H1 (cell line): ENCODE measurements around the gene ASB17. TPM values are rescaled to one million over a fixed set of nuclear protein-coding genes. Genes with fewer than 3 reads are reported as not detected.

Source experiments
- CTCF ChIA-PET: fragments of 300-600 bp; sonication (Branson Sonifier 250); formaldehyde crosslinking; loops from one replicate; lab custom pipeline; 2021; ENCODE audit not compliant: partially characterized antibody; lab: Charles Lee
- POLR2A ChIA-PET: fragments of 300-600 bp; sonication (Branson Sonifier 250); formaldehyde crosslinking; loops from one replicate; lab custom pipeline; 2021; ENCODE audit warnings: inconsistent platforms; ENCODE audit not compliant: partially characterized antibody; lab: Charles Lee
- DNase-seq, 2 experiments: peaks; one replicate each; pipeline versions ENCODE4 v3.0.0 to v3.0.0-alpha.2; 2010 to 2022; ENCODE audit warnings: low spot score in 2 of 2, low read depth in 1 of 2, mixed read lengths in 1 of 2
- FAIRE-seq: peaks from 2 replicates; lab custom pipeline; 2011; peaks lifted over from hg19 to GRCh38; lab: Jason Lieb, UNC
- H2AFZ ChIP-seq: 2 replicates; pipeline ENCODE4 v1.8.1; 2012; ENCODE audit warnings: low read length, inconsistent platforms
- H2AK5ac ChIP-seq: 2 replicates; pipeline ENCODE4 v1.6.1; 2013; ENCODE audit warnings: low read depth, low read length
- H2BK120ac ChIP-seq: replicated peaks from 2 replicates; pipeline ENCODE3; 2013; ENCODE audit warnings: low read depth, low read length, inconsistent platforms
- H2BK12ac ChIP-seq: 2 replicates; pipeline ENCODE4 v1.6.1; 2013; ENCODE audit warnings: low read depth, low read length
- H2BK15ac ChIP-seq: 2 replicates; pipeline ENCODE4 v1.6.1; 2013; ENCODE audit warnings: low read length
- H2BK20ac ChIP-seq: 2 replicates; pipeline ENCODE4 v1.6.1; 2013; ENCODE audit warnings: low read length
- H2BK5ac ChIP-seq: 2 replicates; pipeline ENCODE4 v1.6.1; 2013; ENCODE audit warnings: low read depth, low read length
- H3K14ac ChIP-seq: 2 replicates; pipeline ENCODE4 v1.6.1; 2013; ENCODE audit warnings: inconsistent platforms; ENCODE audit not compliant: insufficient read length
- H3K18ac ChIP-seq: 2 replicates; pipeline ENCODE4 v1.6.1; 2013; ENCODE audit warnings: low read length; ENCODE audit errors: extremely low read depth
- H3K23ac ChIP-seq: 2 replicates; pipeline ENCODE4 v1.6.1; 2013; ENCODE audit warnings: inconsistent platforms; ENCODE audit not compliant: insufficient read length
- H3K23me2 ChIP-seq: 2 replicates; pipeline ENCODE4 v1.6.1; 2013; ENCODE audit warnings: low read depth, low read length
- H3K27ac ChIP-seq: 2 replicates; pipeline ENCODE4 v1.6.1; 2011; ENCODE audit warnings: low read depth, low read length, inconsistent platforms
- H3K27me3 ChIP-seq, 4 experiments: replicated peaks in 1 of 4; 1 replicate in 1 of 4; 2 replicates in 3 of 4; pipeline versions ENCODE4 v1.6.1 to v1.8.1; 2011 to 2013; ENCODE audit warnings: low read length in 3 of 4, mild to moderate bottlenecking in 3 of 4, inconsistent platforms in 2 of 4, mixed read lengths in 2 of 4, moderate library complexity in 1 of 4; ENCODE audit not compliant: control insufficient read depth in 3 of 4, insufficient read depth in 3 of 4; ENCODE audit errors: extremely low read depth in 1 of 4
- H3K36me3 ChIP-seq, 4 experiments: 2 replicates each; pipeline versions ENCODE4 v1.6.1 to v1.8.1; 2011 to 2013; ENCODE audit warnings: mild to moderate bottlenecking in 4 of 4, low read length in 3 of 4, moderate library complexity in 2 of 4, control low read depth in 1 of 4, inconsistent platforms in 1 of 4; ENCODE audit not compliant: insufficient read depth in 4 of 4, control insufficient read depth in 2 of 4
- H3K4ac ChIP-seq: replicated peaks from 2 replicates; pipeline ENCODE3; 2013; ENCODE audit warnings: low read length, low read depth, mixed read lengths, inconsistent platforms; ENCODE audit not compliant: insufficient read length
- H3K4me1 ChIP-seq, 4 experiments: replicated peaks in 1 of 4; 1 replicate in 1 of 4; 2 replicates in 3 of 4; pipeline versions ENCODE4 v1.6.1 to v1.8.1; 2011 to 2013; ENCODE audit warnings: low read length in 3 of 4, inconsistent platforms in 2 of 4, mixed read lengths in 1 of 4; ENCODE audit not compliant: insufficient read depth in 4 of 4, control insufficient read depth in 3 of 4
- H3K4me2 ChIP-seq, 2 experiments: 2 replicates each; pipeline versions ENCODE4 v1.6.1 to v1.8.1; 2011 to 2013; ENCODE audit warnings: low read depth in 2 of 2, low read length in 2 of 2, control low read depth in 1 of 2, inconsistent platforms in 1 of 2, mild to moderate bottlenecking in 1 of 2; ENCODE audit not compliant: insufficient read depth in 1 of 2
- H3K4me3 ChIP-seq, 4 experiments: fragments of 200-600, 300-600 bp in 1 of 4; sonication (generic), shearing (Covaris generic), sonication (Bioruptor Twin) in 1 of 4; 2 replicates each; pipeline versions ENCODE4 v1.5.1 to v1.8.1; 2011 to 2016; ENCODE audit warnings: low read length in 4 of 4, low read depth in 3 of 4, control low read depth in 2 of 4, inconsistent platforms in 2 of 4, mild to moderate bottlenecking in 2 of 4, mixed read lengths in 1 of 4, moderate library complexity in 1 of 4; ENCODE audit not compliant: insufficient read depth in 2 of 4; ENCODE audit errors: extremely low read depth in 1 of 4
- H3K56ac ChIP-seq: replicated peaks from 2 replicates; pipeline ENCODE3; 2013; ENCODE audit warnings: low read depth, mild to moderate bottlenecking, mixed read lengths, low read length, inconsistent platforms; ENCODE audit not compliant: insufficient read length
- H3K79me1 ChIP-seq: 2 replicates; pipeline ENCODE4 v1.6.1; 2013; ENCODE audit warnings: low read depth, low read length, control low read depth
- H3K79me2 ChIP-seq, 2 experiments: 2 replicates each; pipeline versions ENCODE4 v1.6.1 to v1.8.1; 2012 to 2013; ENCODE audit warnings: low read length in 2 of 2, mild to moderate bottlenecking in 2 of 2, inconsistent platforms in 1 of 2; ENCODE audit not compliant: insufficient read depth in 2 of 2, control insufficient read depth in 1 of 2
- H3K9ac ChIP-seq, 4 experiments: replicated peaks in 1 of 4; 1 replicate in 1 of 4; 2 replicates in 3 of 4; pipeline versions ENCODE4 v1.6.1 to v1.8.1; 2011 to 2013; ENCODE audit warnings: low read depth in 3 of 4, low read length in 3 of 4, control low read depth in 2 of 4, mild to moderate bottlenecking in 2 of 4, moderate library complexity in 2 of 4, inconsistent platforms in 1 of 4; ENCODE audit errors: extremely low read depth in 1 of 4
- H3K9me3 ChIP-seq, 2 experiments: 2 replicates each; pipeline versions ENCODE4 v1.6.1 to v1.8.1; 2012 to 2013; ENCODE audit warnings: mild to moderate bottlenecking in 2 of 2, moderate library complexity in 2 of 2, control low read depth in 1 of 2, inconsistent platforms in 1 of 2, low read depth in 1 of 2, low read length in 1 of 2, mixed read lengths in 1 of 2; ENCODE audit not compliant: insufficient read depth in 2 of 2
- H4K20me1 ChIP-seq, 2 experiments: replicated peaks in 1 of 2; 2 replicates each; pipeline versions ENCODE3 to v1.8.1; 2011 to 2013; ENCODE audit warnings: inconsistent platforms in 2 of 2, low read length in 2 of 2, mild to moderate bottlenecking in 1 of 2; ENCODE audit not compliant: insufficient read depth in 2 of 2, control insufficient read depth in 1 of 2
- H4K5ac ChIP-seq: 2 replicates; pipeline ENCODE4 v1.6.1; 2013; ENCODE audit warnings: low read length, low read depth, mixed read lengths, inconsistent platforms; ENCODE audit not compliant: insufficient read length
- H4K8ac ChIP-seq: 2 replicates; pipeline ENCODE4 v1.8.0; 2013; ENCODE audit warnings: mild to moderate bottlenecking, moderate library complexity, low read length, inconsistent platforms; ENCODE audit not compliant: insufficient read depth; ENCODE audit errors: extremely low read depth
- H4K91ac ChIP-seq: replicated peaks from 2 replicates; pipeline ENCODE3; 2013; ENCODE audit warnings: low read length, mixed read lengths, inconsistent platforms; ENCODE audit not compliant: insufficient read length
- CTCF ChIP-seq, 3 experiments: IDR thresholded peaks; 1 replicate in 2 of 3; 2 replicates in 1 of 3; pipeline versions ENCODE4 v1.5.1 to v1.6.1; 2011; ENCODE audit warnings: low read length in 3 of 3, mild to moderate bottlenecking in 3 of 3, inconsistent platforms in 2 of 3, low read depth in 1 of 3, moderate library complexity in 1 of 3; ENCODE audit not compliant: insufficient read depth in 1 of 3; ENCODE audit errors: control extremely low read depth in 1 of 3
- FOSL1 ChIP-seq: IDR thresholded peaks from 2 replicates; pipeline ENCODE4 v1.6.1; 2011; ENCODE audit warnings: mild to moderate bottlenecking, low read depth, low read length, moderate library complexity; ENCODE audit not compliant: insufficient read depth
- HDAC2 ChIP-seq, 2 experiments: fragments of 300-600 bp in 1 of 2; sonication (generic) in 1 of 2; IDR thresholded peaks; 2 replicates each; pipeline ENCODE4 v1.6.1; 2011 to 2012; ENCODE audit warnings: low read depth in 2 of 2, low read length in 2 of 2, mild to moderate bottlenecking in 2 of 2, moderate library complexity in 2 of 2, borderline replicate concordance in 1 of 2, inconsistent platforms in 1 of 2
- JUN ChIP-seq: IDR thresholded peaks from 2 replicates; pipeline ENCODE4 v1.6.1; 2011; ENCODE audit warnings: low read depth, mild to moderate bottlenecking, improper control_type of control experiment, low read length
- POU5F1 ChIP-seq: IDR thresholded peaks from 2 replicates; pipeline ENCODE4 v1.6.1; 2011; ENCODE audit warnings: low read depth, mild to moderate bottlenecking, low read length, moderate library complexity
- RAD21 ChIP-seq, 2 experiments: IDR thresholded peaks in 1 of 2; conservative IDR thresholded peaks in 1 of 2; 2 replicates each; pipeline ENCODE4 v1.6.1; 2011; ENCODE audit warnings: low read depth in 2 of 2, low read length in 2 of 2, improper control_type of control experiment in 1 of 2, inconsistent platforms in 1 of 2, mild to moderate bottlenecking in 1 of 2, moderate library complexity in 1 of 2
- TAF7 ChIP-seq: optimal IDR thresholded peaks from 2 replicates; pipeline ENCODE3; 2011; ENCODE audit warnings: low read depth, mild to moderate bottlenecking, inconsistent platforms, low read length, moderate library complexity, borderline replicate concordance
- TEAD4 ChIP-seq: IDR thresholded peaks from 2 replicates; pipeline ENCODE4 v1.6.1; 2012; ENCODE audit warnings: low read depth, low read length, inconsistent platforms, mixed read lengths
- WGBS, 2 experiments: shearing (Covaris generic) in 1 of 2; methylation state at CpG; one replicate each; pipeline versions ENCODE4 v1.1.6 to v1.1.7; 2013 to 2015; ENCODE audit warnings: low lambda C conversion rate in 2 of 2, mixed read lengths in 2 of 2, inconsistent platforms in 1 of 2, low coverage in 1 of 2, missing lambda C conversion rate in 1 of 2; ENCODE audit not compliant: insufficient replicate concordance in 2 of 2, insufficient coverage in 1 of 2, insufficient read length in 1 of 2; ENCODE audit errors: extremely low coverage in 1 of 2, missing lambda C conversion rate in 1 of 2; 5-methylcytosine and 5-hydroxymethylcytosine counted together
- polyA plus RNA-seq, 7 experiments: library from polyadenylated mRNA; depleted of rRNA in 3 of 7; stranded (reverse) in 5 of 7; unstranded in 2 of 7; fragments of >200 nt in 5 of 7; fragments of 200-250 nt in 2 of 7; gene quantifications; 1 replicate in 5 of 7; 2 replicates in 1 of 7; 4 replicates in 1 of 7; pipeline versions ENCODE4 v1.2.1 to v1.2.3, GENCODE V29; 2011 to 2013; ENCODE audit warnings: missing spikeins in 2 of 7, mixed read lengths in 2 of 7
- total RNA-seq: library from RNA; stranded (reverse); fragmentation: NEBNext Ultra II Directional; extraction: Animal tissue kit (Norgen Biotek cat#: 25700); gene quantifications from 2 replicates; pipeline ENCODE4 v1.2.1, GENCODE V29; 2021

Gene ASB17
- total and polyA plus RNA-seq, 2 of the 8 experiments (the other 6 are each of a cell fraction or from before 2014, with no cell fraction given): not detected

- Histone ChIP-seq H2BK12ac (no peak overlapping the region), H3K9me3 (no peaks in the 10 kb centered on the region; a peak in 1 of 4 replicates), H2BK120ac (no peak overlapping the region), H2AFZ (peak overlapping the region; percentile 73; the same call in 1 of the 2 replicates), H4K20me1 (no peaks in the 10 kb centered on the region), H4K91ac (no peak overlapping the region), H2BK20ac (no peak overlapping the region), H4K8ac (no peak overlapping the region), H4K5ac (no peak overlapping the region), H3K14ac (no peak overlapping the region), H3K23me2 (no peaks in the 10 kb centered on the region), H3K23ac (no peak overlapping the region), H2BK5ac (no peak overlapping the region), H2AK5ac (no peak overlapping the region), H3K79me1 (no peaks in the 10 kb centered on the region), H3K4me2 (no peak overlapping the region), H3K4ac (no peak overlapping the region), H3K18ac (no peak overlapping the region), H3K27ac (no peak overlapping the region), H3K56ac (no peak overlapping the region), H3K27me3 (no peaks in the 10 kb centered on the region), H3K79me2 (no peaks in the 10 kb centered on the region), H3K4me1 (peaks cover 0 to 3% (median 0%) of the 10 kb centered on the region in 4 experiments; a peak in 2 of 7 replicates), H2BK15ac (no peak overlapping the region), H3K36me3 (no peaks in the 10 kb centered on the region), H3K4me3 (no peak overlapping the region), H3K9ac (no peak overlapping the region)
- FAIRE-seq: peak; percentile 91
- ChIA-PET CTCF (interaction anchor here (0.7 to 2.2 kb wide), 20 partner anchors 9 to 1213 kb away, joined by 3 to 12 read pairs (median 4); no protein-coding TSS in a partner anchor), POLR2A (interaction anchor here (1.2 kb wide), 1 partner anchor 231 kb away, joined by 4 read pairs; no protein-coding TSS in a partner anchor)
- WGBS, 2 experiments: 56% methylated on average over 2 of the region's 2 CpGs; no CpG with 5 or more reads in 1 of the 2 experiments
- peak; percentile 92 to 96 for TF ChIP-seq RAD21 (IDR thresholded peaks at IDR 0.05 in 1 of 2, conservative IDR thresholded peaks at IDR 0.05 in 1 of 2; ENCODE audit: low read depth in 2 of 2, low read length in 2 of 2)
- peak in 2 of 3 experiments; percentile 75 to 80; a peak in 3 of 4 replicates for TF ChIP-seq CTCF (IDR thresholded peaks at IDR 0.05; ENCODE audit: control extremely low read depth in 1 of 3, insufficient read depth in 1 of 3, low read depth in 1 of 3, low read length in 3 of 3)
- 0 out of 2 replicates have a peak, but pooled peaks have one; percentile 24 for TF ChIP-seq TEAD4
- TF ChIP-seq POU5F1: no peak
- TF ChIP-seq FOSL1: no peak
- TF ChIP-seq HDAC2 (IDR thresholded peaks at IDR 0.05; ENCODE audit: borderline replicate concordance in 1 of 2, low read depth in 2 of 2, low read length in 2 of 2): no peak
- TF ChIP-seq JUN: no peak
- TF ChIP-seq TAF7: no peak
- peak; percentile 9 to 55 for DNase-seq
These were observed 23.5 kb downstream of the ASB17 start for GRCh38 chr1:75908717-75909152.
